Measurements from ENCODE around the gene SLC24A3.

- TF ChIP-seq CTCF (conservative IDR thresholded peaks at IDR 0.05; ENCODE audit: low read length) (no peak), EZH2phosphoT487 (IDR thresholded peaks at IDR 0.05; ENCODE audit: borderline replicate concordance, low read depth, low read length) (no peak)
Observed at GRCh38 chr20:19451923-19452295, 239.5 kb downstream of the SLC24A3 start.

All from OCI-LY7 (cell line).